ENCODE data around the gene ABCC3. TPM values are rescaled to one million over a fixed set of nuclear protein-coding genes. Genes with fewer than 3 reads are reported as not detected.

ABCC3 gene
- total and polyA plus RNA-seq, 2 donors (not counting 3 experiments of a cell fraction or from before 2014, with no cell fraction given): 1.1 to 2.6 TPM

GRCh38 chr17:50657627-50658026 lies 22.9 kb downstream of the ABCC3 start:
- H3K27me3 ChIP-seq (ENCODE audit: control insufficient read depth in 2 of 2, insufficient read depth in 2 of 2, low read length in 2 of 2): no peaks in the 10 kb centered on the region
- H3K4me1 ChIP-seq (ENCODE audit: control insufficient read depth, extremely low read depth, insufficient read depth, low read length): peaks cover 30% of the 10 kb centered on the region
- no peaks in the 10 kb centered on the region for H3K79me2 ChIP-seq (ENCODE audit: control insufficient read depth, insufficient read depth, low read length)
- no peaks in the 10 kb centered on the region for H4K20me1 ChIP-seq (replicated peaks; ENCODE audit: control insufficient read depth, extremely low read depth, insufficient read depth, low read length)
- ChIA-PET POLR2A (no interaction called here), CTCF (no interaction called here)
- H3K9me3 ChIP-seq (replicated peaks; ENCODE audit: control insufficient read depth, insufficient read depth, low read length): no peaks in the 10 kb centered on the region
- dilution Hi-C loops (cut with MboI; ENCODE audit: extremely low pct_ligation_motif_present, low sequenced_read_pairs): no loop called here
- H3K4me3 ChIP-seq (replicated peaks in 1 of 3; ENCODE audit: insufficient read depth in 1 of 3, low read depth in 1 of 3, low read length in 3 of 3): no peak overlapping the region
- no TSS peak for BruUV-seq (replicated peaks)
- H2AFZ ChIP-seq (ENCODE audit: low read depth, low read length): no peak overlapping the region
- DNase-seq (ENCODE audit: low read depth, low spot score): no peak
- H3K9me1 ChIP-seq (replicated peaks; ENCODE audit: control insufficient read depth, extremely low read depth, insufficient read depth, low read length): no peaks in the 10 kb centered on the region
- TF ChIP-seq GATA2 (IDR thresholded peaks at IDR 0.05; ENCODE audit: insufficient read depth, insufficient read length, low read depth, low read length) (no peak), MAX (IDR thresholded peaks at IDR 0.05; ENCODE audit: insufficient read depth, insufficient read length) (no peak), FOS (IDR thresholded peaks at IDR 0.05; ENCODE audit: borderline replicate concordance, insufficient read depth, low read length) (no peak), JUN (IDR thresholded peaks at IDR 0.05; ENCODE audit: borderline replicate concordance, insufficient read depth, insufficient read length, low read depth) (no peak), POLR2AphosphoS5 (IDR thresholded peaks at IDR 0.05; ENCODE audit: insufficient read depth, low read depth, low read length) (no peak), EZH2 (IDR thresholded peaks at IDR 0.05; ENCODE audit: borderline replicate concordance, low read depth, low read length, severe bottlenecking) (no peak), POLR2A (IDR thresholded peaks at IDR 0.05; ENCODE audit: low read depth, low read length) (no peak), MYC (IDR thresholded peaks at IDR 0.05; ENCODE audit: low read depth, low read length) (no peak), CTCF (IDR thresholded peaks at IDR 0.05; ENCODE audit: extremely low read depth in 1 of 2, insufficient read depth in 1 of 2, low read depth in 1 of 2, low read length in 2 of 2) (no peak)
- no peak for FAIRE-seq
- no peak overlapping the region for H3K4me2 ChIP-seq (ENCODE audit: insufficient read depth, low read length)
- intact Hi-C loops (cut with micrococcal nuclease): no loop called here
- H3K36me3 ChIP-seq (ENCODE audit: control insufficient read depth in 2 of 2, extremely low read depth in 1 of 2, insufficient read depth in 2 of 2, low read length in 2 of 2): no peaks in the 10 kb centered on the region
- no peak overlapping the region for H3K27ac ChIP-seq (ENCODE audit: insufficient read depth, low read depth, low read length)
- no peak overlapping the region for H3K9ac ChIP-seq (replicated peaks; ENCODE audit: extremely low read depth, insufficient read depth, low read length)

Measured in endothelial cell of umbilical vein (primary cell).